HTR-8/SVneo (cell line): ENCODE data around the gene KNL1.
"Not testable (repeated sequence)": the region's sequence is repeated elsewhere in the genome, so short reads cannot be mapped to it uniquely, and the experiment has no call there.

Experiments used
- DNase-seq: peaks from one replicate; pipeline ENCODE4 v3.0.0; 2011; ENCODE audit warnings: low spot score, mixed read lengths; ENCODE audit not compliant: insufficient read length
- FAIRE-seq: peaks from 2 replicates; lab custom pipeline; 2011; peaks lifted over from hg19 to GRCh38; lab: Jason Lieb, UNC

The KNL1 gene

GRCh38 chr15:40660686-40661085, 66.6 kb downstream of the KNL1 start:
- no peak for FAIRE-seq
- no peak for DNase-seq

DNA sequence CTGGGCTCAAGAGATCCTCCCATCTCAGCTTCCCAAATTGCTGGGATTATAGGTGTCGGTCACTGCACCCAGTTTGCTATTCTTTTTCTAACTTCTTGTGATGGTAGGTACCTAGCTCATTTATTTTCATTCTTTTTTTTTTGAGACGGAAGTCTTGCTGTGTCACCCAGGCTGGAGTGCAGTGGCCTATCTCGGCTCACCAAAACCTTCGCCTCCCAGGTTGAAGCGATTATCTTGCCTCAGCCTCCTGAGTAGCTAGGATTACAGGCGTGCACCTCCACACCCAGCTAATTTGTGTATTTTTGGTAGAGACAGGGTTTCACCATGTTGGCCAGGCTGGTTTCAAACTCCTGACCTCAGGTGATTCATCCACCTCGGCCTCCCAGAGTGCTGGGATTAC, 70.9 kb downstream of the KNL1 start:
- no peak for FAIRE-seq
- DNase-seq = no peak

DNA sequence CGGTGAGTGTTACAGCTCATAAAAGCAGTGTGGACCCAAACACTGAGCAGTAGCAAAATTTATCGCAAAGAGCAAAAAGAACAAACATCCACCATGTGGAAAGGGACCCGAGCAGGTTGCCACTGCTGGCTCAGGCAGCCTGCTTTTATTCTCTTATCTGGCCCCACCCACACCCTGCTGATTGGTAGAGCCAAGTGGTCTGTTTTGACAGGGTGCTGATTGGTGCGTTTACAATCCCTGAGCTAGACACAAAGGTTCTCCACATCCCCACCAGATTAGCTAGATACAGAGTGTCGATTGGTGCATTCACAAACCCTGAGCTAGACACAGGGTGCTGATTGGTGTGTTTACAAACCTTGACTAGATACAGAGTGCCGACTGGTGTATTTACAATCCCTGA, 82.2 kb downstream of the KNL1 start:
- not testable (repeated sequence) for DNase-seq, FAIRE-seq

DNA sequence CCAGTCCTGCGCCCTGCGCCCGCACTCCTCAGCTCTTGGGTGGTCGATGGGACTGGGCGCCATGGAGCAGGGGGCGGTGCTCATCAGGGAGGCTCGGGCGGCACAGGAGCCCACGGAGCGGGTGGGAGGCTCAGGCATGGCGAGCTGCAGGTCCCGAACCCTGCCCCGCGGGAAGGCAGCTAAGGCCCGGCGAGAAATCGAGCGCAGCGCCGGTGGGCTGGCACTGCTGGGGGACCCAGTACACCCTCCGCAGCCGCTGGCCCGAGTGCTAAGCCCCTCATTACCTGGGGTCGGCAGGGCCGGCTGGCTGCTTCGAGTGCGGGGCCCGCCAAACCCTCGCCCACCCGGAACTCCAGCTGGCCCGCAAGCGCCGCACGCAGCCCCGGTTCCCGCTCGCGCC, 82.9 kb downstream of the KNL1 start:
- not testable (repeated sequence) for FAIRE-seq, DNase-seq

DNA sequence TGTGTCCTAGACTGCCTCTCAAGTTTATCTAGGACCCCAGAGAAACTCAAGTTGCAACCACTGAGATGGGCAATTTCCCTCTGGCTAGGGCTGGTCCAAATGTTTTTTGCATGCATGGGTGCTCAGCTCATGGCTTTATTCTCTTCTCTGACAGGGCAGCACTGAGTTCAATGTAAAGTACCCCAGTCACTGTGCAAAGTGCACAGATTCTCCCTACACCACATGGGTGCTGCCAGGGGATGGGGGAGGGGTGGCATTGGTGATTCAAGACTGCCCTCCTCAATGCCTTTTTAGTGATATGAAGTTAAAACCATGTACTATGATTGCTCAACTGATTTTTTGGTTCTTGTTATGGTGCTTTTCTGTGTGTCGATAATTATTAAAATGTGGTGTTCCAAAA, 86.1 kb downstream of the KNL1 start:
- no peak for FAIRE-seq
- no peak for DNase-seq

- not testable (repeated sequence) for DNase-seq, FAIRE-seq
These were observed 86.9 kb downstream of the KNL1 start for GRCh38 chr15:40680959-40681358.

- no peak for DNase-seq
- FAIRE-seq = no peak
These were observed 90.3 kb downstream of the KNL1 start for GRCh38 chr15:40684381-40684780.

DNA sequence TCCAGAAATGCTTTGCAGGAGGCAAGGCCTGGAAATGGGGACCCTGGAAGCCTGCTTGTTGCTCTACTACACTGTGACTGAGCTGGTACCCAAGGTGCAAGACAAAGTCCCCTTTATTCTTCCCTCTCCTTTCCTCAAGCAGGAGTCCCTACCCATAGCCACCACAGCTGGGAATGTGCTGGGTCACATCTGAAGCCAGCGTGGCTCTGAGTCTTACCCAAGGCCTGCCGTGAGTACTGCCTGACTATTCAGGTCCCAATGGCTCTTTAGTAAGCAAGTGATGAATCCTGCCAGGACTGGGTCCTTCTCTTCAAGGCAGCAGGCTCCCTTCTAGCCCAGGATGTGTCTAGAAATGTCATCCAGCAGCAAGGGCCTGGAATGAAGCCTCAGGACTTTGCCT, 91.3 kb downstream of the KNL1 start:
- FAIRE-seq (no peak), DNase-seq (no peak)

DNA sequence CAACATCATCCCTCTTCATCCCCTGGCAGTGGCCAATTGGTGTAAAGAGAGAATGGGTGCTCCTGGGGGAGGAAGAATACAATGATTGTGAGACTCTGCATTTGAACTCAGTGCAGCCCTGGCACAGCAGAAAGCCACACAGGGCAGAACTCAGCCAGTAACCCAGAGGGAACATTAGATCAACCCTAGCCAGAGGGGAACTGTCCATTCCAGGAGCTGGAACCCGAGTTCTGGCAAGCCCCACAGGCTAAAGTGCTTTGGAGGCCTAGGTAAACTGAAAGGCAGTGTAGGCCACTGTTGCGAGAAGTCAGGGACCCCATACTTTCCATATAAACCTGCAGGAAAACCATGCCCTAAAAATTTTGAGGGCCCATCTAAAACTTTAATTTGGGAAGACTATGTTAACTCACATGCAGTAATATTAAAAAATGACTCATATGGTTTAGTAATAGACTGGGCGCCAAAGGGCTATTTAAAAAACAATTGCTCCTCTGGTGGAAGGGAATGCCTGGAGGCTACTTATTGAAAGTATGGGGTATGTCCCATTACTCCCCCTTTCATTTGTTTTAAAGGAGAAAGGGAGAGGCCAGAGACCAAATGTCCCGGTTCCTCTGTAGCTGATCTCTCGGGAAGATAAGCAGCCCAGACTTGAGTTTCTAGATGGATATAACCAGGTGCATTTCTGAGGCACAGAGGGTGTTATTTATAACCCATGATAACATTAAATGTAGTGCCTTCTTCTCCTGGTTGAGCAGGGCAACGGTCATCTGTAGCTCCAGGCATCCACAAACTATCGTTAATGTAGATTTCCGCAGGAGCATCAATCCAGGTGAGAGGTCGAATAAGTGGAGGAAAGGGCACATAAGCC, 95.1 kb downstream of the KNL1 start:
- DNase-seq (no peak), FAIRE-seq (no peak)

DNA sequence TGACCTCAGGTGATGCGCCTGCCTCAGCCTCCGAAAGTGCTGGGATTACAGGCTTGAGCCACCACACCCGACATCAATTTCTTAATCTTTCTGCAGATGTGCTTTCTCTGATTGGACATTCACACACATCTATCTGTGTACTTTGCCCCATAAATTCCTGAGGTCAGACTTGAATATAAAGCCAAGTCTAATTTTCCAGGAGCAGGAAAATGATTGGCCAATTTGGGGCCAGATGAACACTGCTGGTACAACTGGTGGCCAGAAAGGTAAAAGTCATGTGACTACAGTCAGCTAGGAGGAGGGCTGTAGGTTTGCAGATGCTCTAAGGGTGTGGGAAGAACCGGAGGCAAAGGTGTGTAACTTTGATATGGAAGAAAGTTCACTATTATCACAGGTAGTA, 97.7 kb downstream of the KNL1 start:
- FAIRE-seq (no peak), DNase-seq (no peak)

GRCh38 chr15:40693904-40694687, 100.0 kb downstream of the KNL1 start:
- FAIRE-seq (no peak), DNase-seq (no peak)

- FAIRE-seq (peak; percentile 48), DNase-seq (peak; percentile 88)
These were observed 100.8 kb downstream of the KNL1 start, which contains the start of gene RAD51 for GRCh38 chr15:40694688-40695468. Gene RAD51, plus strand, starts transcription at chr15:40695174. Its CDS starts 3,585 bp downstream, at chr15:40698759.

- peak; percentile 19 for DNase-seq
These were observed 101.4 kb downstream of the KNL1 start for GRCh38 chr15:40695469-40695890.

DNA sequence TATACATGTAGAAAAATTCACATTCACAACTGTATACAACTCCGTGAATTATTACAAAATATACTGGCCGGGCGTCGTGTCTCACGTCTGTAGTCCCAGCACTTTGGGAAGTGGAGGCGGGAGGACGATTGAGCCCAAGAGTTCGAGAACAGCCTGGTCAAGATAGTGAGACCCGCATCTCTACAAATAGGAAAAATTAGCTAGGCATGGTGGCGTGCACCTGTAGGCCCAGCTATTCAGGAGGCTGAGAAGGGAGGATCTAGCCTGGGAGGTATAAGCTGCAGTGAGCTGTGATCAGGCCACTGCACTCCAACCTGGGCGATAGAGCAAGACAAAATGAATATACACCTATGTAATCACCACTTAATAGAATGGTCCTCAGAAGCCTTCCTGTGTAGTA, 102.2 kb downstream of the KNL1 start:
- DNase-seq (no peak), FAIRE-seq (no peak)

More at GRCh38 chr15:40695469-40695890, 101.4 kb downstream of the KNL1 start:
- no peak for FAIRE-seq

DNA sequence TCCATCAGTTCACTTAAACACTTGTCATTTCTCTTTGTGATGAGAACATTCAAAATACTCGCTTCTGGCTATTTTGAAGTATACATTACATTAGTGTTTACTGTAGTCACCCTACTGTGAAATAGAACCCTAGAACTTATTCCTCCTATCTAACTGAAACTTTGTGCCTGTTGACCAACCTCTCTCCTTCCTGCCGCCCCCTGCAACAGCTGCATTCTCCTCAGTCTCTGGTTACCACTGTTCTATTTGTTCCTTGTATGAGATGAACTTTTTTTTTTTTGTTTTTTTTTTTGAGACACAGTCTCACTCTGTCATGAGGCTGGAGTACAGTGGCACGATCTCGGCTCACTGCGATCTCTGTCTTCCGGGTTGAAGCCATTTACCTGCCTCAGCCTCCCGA, 103.9 kb downstream of the KNL1 start:
- no peak for DNase-seq
- FAIRE-seq = no peak

DNA sequence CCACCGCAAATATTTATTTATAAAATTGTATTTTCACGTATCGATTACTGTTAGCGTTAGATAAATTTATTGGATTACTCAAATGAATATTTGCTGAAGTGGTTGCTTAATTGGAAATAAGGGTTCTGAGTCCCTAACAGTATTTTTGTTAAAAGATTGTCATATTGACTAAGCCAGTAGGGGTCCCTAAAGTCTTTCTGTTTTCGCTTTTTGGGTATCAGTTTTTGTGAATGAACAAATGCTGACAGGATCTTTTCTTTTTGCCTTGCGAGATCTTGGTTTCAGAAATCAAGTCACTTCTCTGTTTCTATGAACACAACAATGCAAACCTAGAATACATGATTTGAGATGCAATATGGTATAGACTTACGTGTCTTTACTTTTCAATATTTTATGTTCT, 108.0 kb downstream of the KNL1 start:
- DNase-seq (no peak), FAIRE-seq (no peak)

DNA sequence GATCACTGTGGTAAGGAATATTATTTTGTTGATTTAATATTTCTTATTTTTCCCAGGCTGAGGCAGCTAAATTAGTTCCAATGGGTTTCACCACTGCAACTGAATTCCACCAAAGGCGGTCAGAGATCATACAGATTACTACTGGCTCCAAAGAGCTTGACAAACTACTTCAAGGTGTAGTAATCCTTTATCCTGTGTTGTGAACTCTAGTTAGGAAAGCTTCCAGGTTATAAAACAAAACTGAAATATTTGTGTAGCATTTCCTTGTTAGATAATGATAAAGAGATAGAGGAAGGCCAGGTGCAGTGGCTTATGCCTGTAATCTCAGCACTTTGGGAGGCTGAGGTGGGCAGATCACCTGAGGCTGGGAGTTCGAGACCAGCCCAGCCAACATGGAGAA, 112.1 kb downstream of the KNL1 start:
- FAIRE-seq = no peak

More for the DNA sequence above, 112.1 kb downstream of the KNL1 start:
- DNase-seq = no peak
